PC-9 (cell line): ENCODE data around the gene SLC7A11. TPM values are rescaled to one million over a fixed set of nuclear protein-coding genes. Genes with fewer than 3 reads are reported as not detected.

Source experiments
- BruUV-seq: library from RNA; stranded (reverse); fragments of 400-500 nt; replicated peaks from 2 replicates; lab custom pipeline; 2021; lab: Mats Ljungman, UMichigan
- CTCF ChIA-PET: fragments of 300-600 bp; sonication (Branson Sonifier 250); formaldehyde crosslinking; loops from one replicate; lab custom pipeline; 2022; ENCODE audit warnings: antibody characterized with exemption; lab: Charles Lee
- POLR2A ChIA-PET: fragments of 300-600 bp; sonication (Branson Sonifier 250); formaldehyde crosslinking; loops from one replicate; lab custom pipeline; 2022; ENCODE audit warnings: antibody characterized with exemption; ENCODE audit not compliant: unreplicated experiment; lab: Charles Lee
- DNase-seq, 2 experiments: peaks; one replicate each; pipeline versions ENCODE4 v3.0.0 to v3.0.0-alpha.2; 2015 to 2022; ENCODE audit warnings: mixed read lengths in 1 of 2
- H2AFZ ChIP-seq: fragments of 200-600 bp; sonication (generic); 2 replicates; pipeline ENCODE4 v1.8.1; 2017; ENCODE audit warnings: antibody characterized with exemption
- H3F3A ChIP-seq: fragments of 200-600 bp; sonication (generic); 2 replicates; pipeline ENCODE4 v1.8.1; 2017; ENCODE audit warnings: antibody characterized with exemption, mild to moderate bottlenecking, low read depth; ENCODE audit not compliant: insufficient read depth
- H3K27ac ChIP-seq: fragments of 200-600 bp; sonication (generic); 2 replicates; pipeline ENCODE4 v1.6.1; 2016; ENCODE audit warnings: mixed run types
- H3K27me3 ChIP-seq: fragments of 200-600 bp; sonication (generic); 2 replicates; pipeline ENCODE4 v1.6.1; 2016; ENCODE audit warnings: low read depth, mixed run types; ENCODE audit not compliant: insufficient read depth
- H3K36me3 ChIP-seq: fragments of 200-600 bp; sonication (generic); 2 replicates; pipeline ENCODE4 v1.6.1; 2016; ENCODE audit warnings: low read depth, mixed run types
- H3K4me1 ChIP-seq: fragments of 200-600 bp; sonication (generic); replicated peaks from 2 replicates; pipeline ENCODE4 v1.6.1; 2016; ENCODE audit warnings: mixed run types; ENCODE audit not compliant: insufficient read depth
- H3K4me2 ChIP-seq: fragments of 200-600 bp; sonication (generic); 2 replicates; pipeline ENCODE4 v1.6.1; 2017; ENCODE audit warnings: mixed run types
- H3K4me3 ChIP-seq: fragments of 200-600 bp; sonication (generic); 2 replicates; pipeline ENCODE4 v1.6.1; 2016; ENCODE audit warnings: mixed run types
- H3K79me2 ChIP-seq: fragments of 200-600 bp; sonication (generic); 2 replicates; pipeline ENCODE4 v1.6.1; 2017; ENCODE audit warnings: low read depth, mixed run types
- H3K9me2 ChIP-seq: fragments of 200-600 bp; sonication (generic); 2 replicates; pipeline ENCODE4 v1.8.1; 2017; ENCODE audit warnings: mild to moderate bottlenecking; ENCODE audit not compliant: insufficient read depth
- H3K9me3 ChIP-seq: fragments of 200-600 bp; sonication (generic); 2 replicates; pipeline ENCODE4 v1.8.1; 2016; ENCODE audit warnings: low read depth; ENCODE audit not compliant: insufficient read depth
- H4K20me1 ChIP-seq: fragments of 200-600 bp; sonication (generic); 2 replicates; pipeline ENCODE4 v1.8.1; 2017; ENCODE audit not compliant: insufficient read depth
- CTCF ChIP-seq: fragments of 200-600 bp; sonication (generic); conservative IDR thresholded peaks from 2 replicates; pipeline ENCODE4 v1.6.1; 2017; ENCODE audit warnings: mixed run types, antibody characterized with exemption, mild to moderate bottlenecking, moderate library complexity
- EZH2 ChIP-seq: fragments of 200-600 bp; sonication (generic); IDR thresholded peaks from 2 replicates; pipeline ENCODE4 v1.8.0; 2017; ENCODE audit warnings: antibody characterized with exemption, low read depth
- intact Hi-C: fragments of 100-400 bp; cut with micrococcal nuclease; formaldehyde crosslinking; loops from one replicate; pipeline ENCODE4 v1.10.0; 2022; ENCODE audit not compliant: unreplicated experiment
- total RNA-seq: library from RNA; stranded (reverse); gene quantifications from 2 replicates; pipeline ENCODE4 v1.2.3, GENCODE V29; 2021

Gene SLC7A11
- total RNA-seq, 1 experiment from 2014 or later, result 187 TPM

GRCh38 chr4:138224614-138225013, 17.5 kb downstream of the SLC7A11 start:
- peaks cover 57% of the 10 kb centered on the region for H3K36me3 ChIP-seq
- BruUV-seq, result no TSS peak
- ChIA-PET POLR2A (no interaction called here), CTCF (no interaction called here)
- DNase-seq, result no peak
- no peak overlapping the region for H2AFZ ChIP-seq
- H3K27me3 ChIP-seq, result no peaks in the 10 kb centered on the region
- H4K20me1 ChIP-seq, result peaks cover 4% of the 10 kb centered on the region; the same call in 1 of the 2 replicates
- no peak overlapping the region for H3K27ac ChIP-seq
- TF ChIP-seq CTCF, result no peak
- no peak for TF ChIP-seq EZH2
- no peaks in the 10 kb centered on the region for H3K9me3 ChIP-seq
- peaks cover 73% of the 10 kb centered on the region for H3K79me2 ChIP-seq
- no peaks in the 10 kb centered on the region for H3F3A ChIP-seq
- H3K4me3 ChIP-seq, result no peak overlapping the region
- intact Hi-C loops, result no loop called here
- H3K4me2 ChIP-seq, result no peak overlapping the region
- no peaks in the 10 kb centered on the region for H3K4me1 ChIP-seq
- no peaks in the 10 kb centered on the region for H3K9me2 ChIP-seq

- no peak overlapping the region for H3K4me3 ChIP-seq
- H3F3A ChIP-seq, result peaks cover 7% of the 10 kb centered on the region; the same call in 1 of the 2 replicates
- no peak overlapping the region for H3K4me2 ChIP-seq
- H3K27ac ChIP-seq, result peak overlapping the region; percentile 29; the same call in 1 of the 2 replicates
- H3K36me3 ChIP-seq, result peaks cover 58% of the 10 kb centered on the region
- H3K4me1 ChIP-seq, result no peaks in the 10 kb centered on the region
- CTCF ChIA-PET, result no interaction called here
- H3K9me3 ChIP-seq, result no peaks in the 10 kb centered on the region
- peaks cover 7% of the 10 kb centered on the region for H4K20me1 ChIP-seq
- POLR2A ChIA-PET, result no interaction called here
- BruUV-seq, result no TSS peak
- DNase-seq, result no peak
- H2AFZ ChIP-seq, result no peak overlapping the region
- H3K79me2 ChIP-seq, result peaks cover 71% of the 10 kb centered on the region
- intact Hi-C loops, result no loop called here
- H3K27me3 ChIP-seq, result no peaks in the 10 kb centered on the region
- no peak for TF ChIP-seq CTCF
- no peak for TF ChIP-seq EZH2
- no peaks in the 10 kb centered on the region for H3K9me2 ChIP-seq
Observed at GRCh38 chr4:138223231-138223910, 18.8 kb downstream of the SLC7A11 start.

GRCh38 chr4:138222046-138222445, 20.1 kb downstream of the SLC7A11 start:
- DNase-seq, result no peak
- no peaks in the 10 kb centered on the region for H3K9me3 ChIP-seq
- peaks cover 9% of the 10 kb centered on the region for H4K20me1 ChIP-seq
- H3K27ac ChIP-seq, result no peak overlapping the region
- H2AFZ ChIP-seq, result no peak overlapping the region
- H3K36me3 ChIP-seq, result peaks cover 60% of the 10 kb centered on the region
- H3K4me2 ChIP-seq, result no peak overlapping the region
- TSS peak; percentile 2 for BruUV-seq
- H3K4me3 ChIP-seq, result no peak overlapping the region
- ChIA-PET CTCF (no interaction called here), POLR2A (no interaction called here)
- H3K4me1 ChIP-seq, result no peaks in the 10 kb centered on the region
- no peaks in the 10 kb centered on the region for H3K27me3 ChIP-seq
- H3K79me2 ChIP-seq, result peaks cover 64% of the 10 kb centered on the region
- intact Hi-C loops, result no loop called here
- H3F3A ChIP-seq, result peaks cover 11% of the 10 kb centered on the region; the same call in 1 of the 2 replicates
- H3K9me2 ChIP-seq, result no peaks in the 10 kb centered on the region
- no peak for TF ChIP-seq EZH2
- no peak for TF ChIP-seq CTCF
